Endothelial cell of umbilical vein (primary cell): Measurements from ENCODE around the gene FGF12. TPM values are rescaled to one million over a fixed set of nuclear protein-coding genes. Genes with fewer than 3 reads are reported as not detected.

Experiments used
- BruUV-seq: library from RNA; stranded (reverse); fragments of 400-500 nt; replicated peaks from 2 replicates; lab custom pipeline; 2021; lab: Mats Ljungman, UMichigan
- CTCF ChIA-PET: fragments of 300-600, 350-600 bp; sonication (Branson Sonifier 250); formaldehyde crosslinking; loops from one replicate; lab custom pipeline; 2021; ENCODE audit warnings: antibody characterized with exemption, inconsistent platforms; lab: Charles Lee
- POLR2A ChIA-PET: fragments of 300-600, 350-600 bp; sonication (Branson Sonifier 250); formaldehyde crosslinking; loops from one replicate; lab custom pipeline; 2021; ENCODE audit warnings: antibody characterized with exemption, inconsistent platforms; lab: Charles Lee
- DNase-seq: peaks from one replicate; pipeline ENCODE4 v3.0.0-alpha.2; 2011; ENCODE audit warnings: low read depth, low spot score
- FAIRE-seq: peaks from 2 replicates; lab custom pipeline; 2011; peaks lifted over from hg19 to GRCh38; lab: Jason Lieb, UNC
- H2AFZ ChIP-seq: 2 replicates; pipeline ENCODE4 v1.6.0; 2012; ENCODE audit warnings: low read depth, low read length, control low read depth, inconsistent platforms
- H3K27ac ChIP-seq: 2 replicates; pipeline ENCODE4 v1.5.1; 2011; ENCODE audit warnings: low read depth, mild to moderate bottlenecking, control low read depth, low read length, moderate library complexity; ENCODE audit not compliant: insufficient read depth
- H3K27me3 ChIP-seq, 2 experiments: 2 replicates each; pipeline versions ENCODE4 v1.6.0 to v1.6.1; 2011; ENCODE audit warnings: low read length in 2 of 2, mixed read lengths in 1 of 2; ENCODE audit not compliant: control insufficient read depth in 2 of 2, insufficient read depth in 2 of 2
- H3K36me3 ChIP-seq, 2 experiments: 2 replicates in 1 of 2; 3 replicates in 1 of 2; pipeline ENCODE4 v1.5.1; 2011; ENCODE audit warnings: low read length in 2 of 2, mild to moderate bottlenecking in 1 of 2, moderate library complexity in 1 of 2; ENCODE audit not compliant: control insufficient read depth in 2 of 2, insufficient read depth in 2 of 2; ENCODE audit errors: extremely low read depth in 1 of 2
- H3K4me1 ChIP-seq: 3 replicates; pipeline ENCODE4 v1.5.1; 2011; ENCODE audit warnings: mild to moderate bottlenecking, low read length; ENCODE audit not compliant: control insufficient read depth, insufficient read depth; ENCODE audit errors: extremely low read depth
- H3K4me2 ChIP-seq: 2 replicates; pipeline ENCODE4 v1.6.1; 2011; ENCODE audit warnings: low read length, control low read depth, mixed read lengths; ENCODE audit not compliant: insufficient read depth
- H3K4me3 ChIP-seq, 3 experiments: fragments of 200-600 bp in 1 of 3; sonication (generic), shearing (Covaris generic) in 1 of 3; replicated peaks in 1 of 3; 2 replicates each; pipeline ENCODE4 v1.5.1; 2011 to 2016; ENCODE audit warnings: control low read depth in 3 of 3, low read length in 3 of 3, mild to moderate bottlenecking in 2 of 3, inconsistent platforms in 1 of 3, low read depth in 1 of 3, moderate library complexity in 1 of 3; ENCODE audit not compliant: insufficient read depth in 1 of 3
- H3K79me2 ChIP-seq: 2 replicates; pipeline ENCODE4 v1.6.0; 2012; ENCODE audit warnings: low read length, inconsistent platforms; ENCODE audit not compliant: control insufficient read depth, insufficient read depth
- H3K9ac ChIP-seq: replicated peaks from 2 replicates; pipeline ENCODE3; 2011; ENCODE audit warnings: low read length, control low read depth; ENCODE audit not compliant: insufficient read depth; ENCODE audit errors: extremely low read depth
- H3K9me1 ChIP-seq: replicated peaks from 3 replicates; pipeline ENCODE4 v1.6.0; 2011; ENCODE audit warnings: mild to moderate bottlenecking, low read length; ENCODE audit not compliant: control insufficient read depth, insufficient read depth; ENCODE audit errors: extremely low read depth
- H3K9me3 ChIP-seq: replicated peaks from 2 replicates; pipeline ENCODE4 v1.5.1; 2012; ENCODE audit warnings: low read length, inconsistent platforms; ENCODE audit not compliant: control insufficient read depth, insufficient read depth
- H4K20me1 ChIP-seq: replicated peaks from 2 replicates; pipeline ENCODE3; 2011; ENCODE audit warnings: mild to moderate bottlenecking, low read length; ENCODE audit not compliant: control insufficient read depth, insufficient read depth; ENCODE audit errors: extremely low read depth
- CTCF ChIP-seq, 2 donors: IDR thresholded peaks; 1 replicate in 1 of 2; 2 replicates in 1 of 2; pipeline ENCODE4 v1.5.1; 2011; ENCODE audit warnings: low read length in 2 of 2, mild to moderate bottlenecking in 2 of 2, moderate library complexity in 2 of 2, control low read depth in 1 of 2, inconsistent platforms in 1 of 2, low read depth in 1 of 2; ENCODE audit not compliant: insufficient read depth in 1 of 2; ENCODE audit errors: extremely low read depth in 1 of 2
- EZH2 ChIP-seq: IDR thresholded peaks from 2 replicates; pipeline ENCODE4 v1.6.1; 2012; ENCODE audit warnings: borderline replicate concordance, low read depth, mild to moderate bottlenecking, moderate library complexity, low read length, inconsistent platforms; ENCODE audit not compliant: severe bottlenecking
- FOS ChIP-seq: IDR thresholded peaks from 2 replicates; pipeline ENCODE4 v1.6.1; 2011; ENCODE audit warnings: mild to moderate bottlenecking, low read length, moderate library complexity, borderline replicate concordance; ENCODE audit not compliant: insufficient read depth
- GATA2 ChIP-seq: IDR thresholded peaks from 2 replicates; pipeline ENCODE4 v1.7.0; 2011; ENCODE audit warnings: low read depth, mild to moderate bottlenecking, moderate library complexity, mixed read lengths, low read length; ENCODE audit not compliant: insufficient read length, insufficient read depth
- JUN ChIP-seq: IDR thresholded peaks from 2 replicates; pipeline ENCODE4 v1.6.1; 2011; ENCODE audit warnings: borderline replicate concordance, low read depth; ENCODE audit not compliant: insufficient read length, insufficient read depth
- MAX ChIP-seq: IDR thresholded peaks from 2 replicates; pipeline ENCODE4 v1.6.1; 2011; ENCODE audit not compliant: insufficient read depth, insufficient read length
- MYC ChIP-seq: IDR thresholded peaks from one replicate; pipeline ENCODE4 v1.6.1; 2011; ENCODE audit warnings: mild to moderate bottlenecking, low read depth, low read length
- POLR2A ChIP-seq: IDR thresholded peaks from 2 replicates; pipeline ENCODE4 v1.6.1; 2012; ENCODE audit warnings: low read depth, mild to moderate bottlenecking, control low read depth, low read length
- POLR2AphosphoS5 ChIP-seq: IDR thresholded peaks from 2 replicates; pipeline ENCODE4 v1.6.1; 2012; ENCODE audit warnings: low read depth, mild to moderate bottlenecking, control low read depth, low read length, moderate library complexity; ENCODE audit not compliant: insufficient read depth
- dilution Hi-C: fragments of 300-500 bp; cut with MboI; formaldehyde crosslinking; loops from one replicate; pipeline ENCODE4 v1.15.0; 2019; ENCODE audit warnings: low sequenced_read_pairs; ENCODE audit not compliant: extremely low pct_ligation_motif_present
- intact Hi-C: fragments of 100-400 bp; cut with micrococcal nuclease; formaldehyde crosslinking; loops from one replicate; pipeline ENCODE4 v1.10.0; 2022
- polyA plus RNA-seq, 4 experiments: library from polyadenylated mRNA; depleted of rRNA in 3 of 4; stranded (reverse) in 3 of 4; unstranded in 1 of 4; fragments of >200 nt; gene quantifications; 2 replicates each; pipeline versions ENCODE4 v1.2.1 to v1.2.3, GENCODE V29; 2011 to 2012; ENCODE audit warnings: missing spikeins in 1 of 4
- total RNA-seq: library from RNA; stranded (reverse); gene quantifications from 2 replicates; pipeline ENCODE4 v1.2.3, GENCODE V29; 2021

Gene FGF12
- total and polyA plus RNA-seq, 2 donors (not counting 3 experiments of a cell fraction or from before 2014, with no cell fraction given) = 0.72 to 2.5 TPM

DNA sequence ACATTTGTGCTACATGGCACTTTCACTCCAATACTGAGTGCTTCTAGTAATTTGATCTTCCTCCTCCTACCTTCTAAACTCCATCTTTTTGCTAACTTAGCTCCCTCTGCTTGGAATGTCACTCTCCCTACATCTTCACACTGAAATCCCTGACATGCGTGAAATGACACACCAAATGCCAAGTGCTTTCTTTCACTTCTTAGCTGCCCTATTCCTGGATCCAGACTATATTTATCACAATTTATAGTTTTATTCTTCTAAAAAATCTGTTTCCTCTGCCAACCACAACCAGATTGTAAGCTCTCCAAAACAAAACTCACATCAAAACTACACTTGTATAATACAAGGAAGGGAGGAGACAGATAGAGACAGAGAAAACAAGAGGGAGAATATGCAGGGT is 387.3 kb downstream of the FGF12 start:
- Histone ChIP-seq H3K4me2 (no peak overlapping the region), H3K9ac (no peak overlapping the region), H3K9me3 (no peaks in the 10 kb centered on the region), H3K4me1 (no peaks in the 10 kb centered on the region), H3K27me3 (no peaks in the 10 kb centered on the region), H4K20me1 (no peaks in the 10 kb centered on the region), H3K79me2 (no peaks in the 10 kb centered on the region), H3K4me3 (no peak overlapping the region), H2AFZ (no peak overlapping the region), H3K36me3 (no peaks in the 10 kb centered on the region), H3K9me1 (no peaks in the 10 kb centered on the region), H3K27ac (no peak overlapping the region)
- TF ChIP-seq MAX (no peak), POLR2AphosphoS5 (no peak), GATA2 (no peak), EZH2 (no peak), JUN (no peak), FOS (no peak), POLR2A (no peak), CTCF (IDR thresholded peaks at IDR 0.05; ENCODE audit: extremely low read depth in 1 of 2, insufficient read depth in 1 of 2, low read depth in 1 of 2, low read length in 2 of 2) (no peak), MYC (no peak)
- intact Hi-C loops (no loop called here), dilution Hi-C loops (no loop called here)
- FAIRE-seq (no peak), DNase-seq (no peak)
- POLR2A ChIA-PET = no interaction called here
- CTCF ChIA-PET = interaction anchor here (1.0 to 1.7 kb wide), 3 partner anchors 16 to 58 kb away, joined by 3 to 4 read pairs (median 3); no protein-coding TSS in a partner anchor
- BruUV-seq = no TSS peak
